GM21723 (cell line): Measurements from ENCODE around the gene HOXD8.

Source experiments
- ATAC-seq: cut with Tn5 transposase; IDR thresholded peaks from one replicate; pipeline ENCODE4 v1.9.1; 2021; ENCODE audit warnings: mild to moderate bottlenecking, moderate library complexity; ENCODE audit not compliant: unreplicated experiment

Gene HOXD8

DNA sequence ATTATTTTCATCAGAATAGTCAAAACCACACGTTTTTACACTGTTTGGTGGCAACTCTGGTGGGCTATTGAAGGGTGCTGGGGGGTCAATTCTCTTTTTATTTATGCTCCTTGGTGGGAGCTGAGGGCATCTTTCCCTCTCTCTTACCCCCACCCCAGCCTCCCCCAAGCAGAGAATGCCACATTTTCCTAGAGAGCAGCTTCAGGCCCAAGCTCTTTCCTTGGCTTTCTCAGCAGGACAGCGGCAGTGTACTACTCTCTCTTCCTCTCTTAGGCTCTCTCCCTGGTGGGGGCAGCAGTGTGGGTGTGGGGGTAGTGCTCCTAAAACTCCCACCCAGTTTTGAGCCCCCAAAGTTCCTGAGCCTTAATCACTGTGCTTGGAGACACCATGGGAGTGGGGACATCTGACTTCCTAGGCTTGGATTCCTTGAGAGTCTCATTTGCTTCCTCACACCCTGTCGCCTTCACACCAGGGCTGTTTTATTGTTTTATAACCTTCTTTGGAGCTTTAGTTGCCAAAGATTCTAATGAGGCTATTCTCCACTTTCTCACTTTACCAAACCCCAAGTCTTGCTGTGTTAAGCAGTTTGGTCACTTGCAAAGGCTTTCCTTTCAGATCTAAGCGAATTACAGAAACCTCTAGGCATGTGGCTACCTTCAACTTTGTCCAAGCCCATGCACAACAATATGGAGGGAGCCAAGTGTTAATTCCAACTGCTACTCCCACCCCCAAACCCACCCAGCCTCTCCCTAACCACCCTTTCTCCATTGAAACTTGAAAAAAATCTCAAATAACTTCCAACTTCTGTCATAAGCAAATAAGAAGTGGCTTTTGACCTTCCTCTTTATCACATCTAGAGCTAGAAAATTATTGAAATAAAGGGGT, 15.8 kb downstream of the HOXD8 start:
- ATAC-seq, result no peak

DNA sequence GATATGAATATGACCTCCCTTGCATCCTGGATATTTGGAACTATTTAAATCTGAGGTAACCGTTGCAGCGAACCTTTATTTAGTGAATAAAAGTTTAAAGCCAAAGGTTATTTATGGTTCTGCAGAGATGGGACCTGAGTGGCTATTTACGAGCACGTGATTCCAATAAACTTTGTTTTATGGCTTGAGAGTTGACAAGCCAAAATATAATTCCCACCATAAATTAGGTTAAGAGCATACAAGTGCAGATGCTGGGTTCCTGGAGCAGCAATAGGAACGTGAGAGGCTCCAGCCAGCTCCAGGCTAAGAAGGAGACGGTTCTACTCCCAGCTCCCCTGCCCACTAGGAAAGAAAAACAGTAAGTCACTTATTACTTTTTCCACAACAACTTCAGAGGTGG, 16.6 kb downstream of the HOXD8 start:
- no peak for ATAC-seq

DNA sequence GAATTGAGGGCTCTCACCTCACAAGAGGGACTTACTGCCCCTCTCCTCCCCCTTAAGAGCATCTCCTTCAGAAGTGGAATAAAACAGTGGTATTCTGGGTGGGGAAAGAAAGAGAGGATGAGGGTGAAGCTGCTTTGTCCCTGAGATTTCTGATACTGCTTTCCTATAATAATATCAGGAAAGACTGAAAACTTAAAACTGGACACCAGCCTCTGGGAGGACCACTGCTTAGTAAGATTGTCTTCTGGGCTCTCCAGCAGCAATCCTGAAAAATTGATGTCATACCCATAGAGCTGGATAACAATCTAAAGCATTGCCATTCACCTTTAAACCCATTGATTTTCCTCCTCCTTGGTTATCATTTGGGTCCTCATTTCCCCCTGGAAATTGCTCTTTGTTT, 17.1 kb downstream of the HOXD8 start:
- ATAC-seq, result no peak

DNA sequence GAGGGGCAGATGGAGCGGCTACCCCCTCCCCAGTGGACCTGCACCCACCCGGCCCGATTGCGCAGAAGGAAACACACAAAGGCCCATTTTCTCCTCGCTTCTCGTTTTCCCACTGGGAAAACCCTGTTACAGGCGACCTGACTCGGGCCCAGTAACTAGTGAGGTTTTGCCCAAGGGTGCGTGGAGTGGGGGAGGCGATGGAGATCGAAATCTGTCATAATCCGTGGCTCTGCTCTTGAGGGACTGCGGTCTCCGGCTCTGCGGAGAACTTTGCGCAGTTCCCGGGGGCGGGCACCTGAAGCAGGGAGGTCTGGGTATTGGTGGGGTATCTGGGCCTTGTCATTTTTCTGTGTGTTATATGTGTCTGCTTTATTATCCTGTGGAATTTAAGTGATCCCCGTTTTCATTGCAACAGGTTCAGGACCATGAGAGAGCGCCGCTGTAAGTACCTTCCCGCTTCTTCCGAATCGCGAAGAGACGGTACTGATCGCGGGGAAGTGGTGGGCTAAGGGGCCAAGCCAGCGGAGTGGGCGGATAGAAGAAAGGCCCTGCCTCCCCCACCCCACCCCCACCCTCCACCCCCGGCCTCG, 17.8 kb downstream of the HOXD8 start:
- ATAC-seq, result no peak

DNA sequence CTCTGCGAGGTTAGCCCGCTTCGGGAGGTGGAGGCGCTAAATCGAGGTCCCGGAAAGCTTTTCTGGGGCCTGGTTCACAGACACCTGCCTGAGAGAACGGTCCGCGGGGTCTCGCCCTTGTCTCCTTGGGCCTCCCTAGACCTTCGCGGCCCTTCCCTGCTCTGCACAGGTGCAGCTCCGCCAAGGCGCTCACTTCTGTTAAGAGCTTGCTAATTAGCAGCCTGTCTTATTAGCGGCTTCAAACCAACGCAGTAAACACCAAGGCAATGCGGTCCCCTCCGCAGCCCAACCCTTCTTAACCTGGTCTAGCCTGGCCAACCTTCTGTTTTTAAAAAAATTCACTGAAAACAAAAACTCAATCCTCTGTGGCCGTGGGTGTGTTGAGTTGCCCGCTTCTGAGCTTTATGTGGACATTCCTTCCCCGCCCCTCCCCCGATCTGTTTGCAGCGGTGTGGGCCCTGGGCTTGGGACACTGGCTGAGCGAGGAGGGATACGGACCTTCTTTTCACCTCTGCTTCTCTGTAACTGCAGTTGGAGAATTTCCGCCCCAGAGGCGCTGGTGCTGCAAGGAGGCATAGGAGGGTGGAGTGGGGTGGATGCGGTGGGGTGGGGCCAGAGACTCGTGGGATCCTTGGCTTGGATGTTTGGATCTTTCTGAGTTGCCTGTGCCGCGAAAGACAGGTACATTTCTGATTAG, 18.4 kb downstream of the HOXD8 start:
- ATAC-seq, result no peak

DNA sequence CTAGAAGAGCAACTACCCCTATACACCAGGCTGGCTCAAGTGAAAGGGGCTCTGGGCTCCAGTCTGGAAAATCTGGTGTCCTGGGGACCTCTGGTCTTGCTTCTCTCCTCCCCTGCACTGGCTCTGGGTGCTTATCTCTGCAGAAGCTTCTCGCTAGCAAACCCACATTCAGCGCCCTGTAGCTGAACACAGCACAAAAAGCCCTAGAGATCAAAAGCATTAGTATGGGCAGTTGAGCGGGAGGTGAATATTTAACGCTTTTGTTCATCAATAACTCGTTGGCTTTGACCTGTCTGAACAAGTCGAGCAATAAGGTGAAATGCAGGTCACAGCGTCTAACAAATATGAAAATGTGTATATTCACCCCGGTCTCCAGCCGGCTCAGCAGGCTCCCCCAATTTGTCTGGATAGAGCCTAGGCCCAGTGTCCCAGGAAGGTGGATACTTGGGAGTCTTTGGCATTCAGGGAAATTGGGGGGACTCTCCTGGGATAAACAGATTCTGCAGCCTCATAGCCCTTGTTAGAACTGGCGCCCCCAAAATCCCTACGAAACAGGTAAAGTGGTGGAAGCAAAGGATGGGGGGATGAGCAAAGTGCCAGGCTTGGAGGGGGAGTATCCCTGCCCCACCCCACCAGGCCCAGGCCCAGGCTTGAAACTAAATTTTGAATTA, 19.4 kb downstream of the HOXD8 start:
- ATAC-seq, result no peak

DNA sequence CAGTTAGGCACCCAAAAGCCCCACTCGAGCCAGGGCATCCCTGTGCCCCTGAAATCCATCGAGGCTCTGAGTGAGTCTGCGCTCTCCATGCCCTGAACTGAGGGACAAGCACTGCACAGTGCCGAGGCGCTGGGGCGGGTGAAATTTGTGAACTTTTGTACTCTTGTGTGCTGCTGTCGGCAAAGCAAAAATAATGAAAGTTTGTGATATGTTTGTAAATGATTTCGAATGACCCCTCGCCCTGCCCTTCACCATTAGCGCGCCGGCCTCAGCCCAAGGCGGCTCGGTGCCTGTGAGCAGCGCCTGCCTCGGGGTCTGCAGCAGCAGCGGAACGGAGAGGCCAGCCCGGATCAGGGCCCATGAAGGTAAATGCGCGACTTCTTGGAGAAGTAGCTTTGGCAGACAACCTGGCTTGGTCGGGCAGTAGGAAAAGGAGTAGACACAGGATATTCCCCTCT, 20.0 kb downstream of the HOXD8 start:
- no peak for ATAC-seq

DNA sequence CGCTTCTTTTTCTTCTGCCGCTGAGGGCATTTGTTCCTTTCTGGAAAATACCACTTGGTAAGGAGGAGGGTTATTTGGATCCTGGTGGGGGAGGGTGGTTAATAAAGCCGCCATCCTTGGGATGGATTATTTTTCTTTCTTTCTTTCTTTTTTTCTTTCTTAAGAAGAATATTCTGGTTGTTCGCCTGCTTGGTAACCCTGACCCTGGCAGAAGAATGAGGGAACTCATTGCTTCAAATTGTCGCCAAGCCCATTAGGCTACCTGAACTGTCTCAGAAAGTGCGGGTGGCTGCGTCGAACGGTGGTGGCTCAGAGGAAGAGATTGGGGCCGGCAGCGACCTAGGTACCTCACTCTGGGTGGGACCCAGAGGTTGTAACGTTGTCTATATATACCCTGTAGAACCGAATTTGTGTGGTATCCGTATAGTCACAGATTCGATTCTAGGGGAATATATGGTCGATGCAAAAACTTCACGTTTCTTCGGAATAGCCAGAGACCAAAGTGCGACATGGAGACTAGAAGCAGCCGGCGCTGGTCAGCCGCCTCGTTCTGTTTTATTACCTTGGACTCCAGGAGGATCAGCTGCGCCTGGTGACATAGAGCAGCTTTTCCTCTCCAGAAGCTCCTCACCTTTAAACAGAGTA, 20.6 kb downstream of the HOXD8 start:
- no peak for ATAC-seq

DNA sequence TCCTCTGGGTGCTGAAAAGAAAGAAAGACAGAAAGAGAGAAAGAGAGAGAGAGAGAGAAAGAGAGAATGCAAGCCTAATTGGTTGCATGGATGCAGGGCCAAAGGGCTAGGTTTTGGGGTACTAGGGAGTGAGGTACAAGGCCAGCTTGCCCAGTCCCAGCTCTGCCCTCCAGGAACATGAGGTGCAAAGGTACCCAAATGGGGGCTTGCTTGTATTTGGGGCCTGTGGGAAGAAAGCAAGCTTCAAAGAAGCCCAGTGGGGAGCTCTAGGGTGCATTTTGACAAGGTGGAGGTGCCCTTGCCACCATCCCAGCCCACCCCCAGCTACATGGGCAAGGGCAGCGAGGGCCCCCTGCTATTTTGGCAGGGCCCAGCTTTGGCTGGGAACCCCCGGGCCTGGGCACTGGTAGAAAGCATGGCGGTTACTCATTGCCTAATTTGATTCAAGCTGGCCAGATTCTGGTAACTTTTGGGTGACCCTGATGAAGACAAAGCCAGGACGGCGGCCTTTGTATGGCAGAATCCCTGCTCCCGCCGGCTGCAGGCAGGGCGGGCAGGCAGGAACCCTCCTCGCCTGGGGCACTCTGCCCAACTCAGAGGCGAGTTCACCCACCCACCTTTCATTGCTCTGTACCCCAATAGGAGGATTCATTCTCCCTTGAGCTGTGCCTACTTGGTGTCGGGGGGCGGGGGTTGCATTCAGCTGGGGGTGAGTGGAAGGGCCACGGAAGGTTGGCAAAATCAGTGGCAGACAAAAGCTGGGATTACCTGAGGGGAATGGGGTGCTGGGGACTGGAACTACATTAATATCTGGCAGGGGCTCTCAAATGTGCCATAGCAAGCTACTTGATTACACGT, 21.3 kb downstream of the HOXD8 start:
- no peak for ATAC-seq

DNA sequence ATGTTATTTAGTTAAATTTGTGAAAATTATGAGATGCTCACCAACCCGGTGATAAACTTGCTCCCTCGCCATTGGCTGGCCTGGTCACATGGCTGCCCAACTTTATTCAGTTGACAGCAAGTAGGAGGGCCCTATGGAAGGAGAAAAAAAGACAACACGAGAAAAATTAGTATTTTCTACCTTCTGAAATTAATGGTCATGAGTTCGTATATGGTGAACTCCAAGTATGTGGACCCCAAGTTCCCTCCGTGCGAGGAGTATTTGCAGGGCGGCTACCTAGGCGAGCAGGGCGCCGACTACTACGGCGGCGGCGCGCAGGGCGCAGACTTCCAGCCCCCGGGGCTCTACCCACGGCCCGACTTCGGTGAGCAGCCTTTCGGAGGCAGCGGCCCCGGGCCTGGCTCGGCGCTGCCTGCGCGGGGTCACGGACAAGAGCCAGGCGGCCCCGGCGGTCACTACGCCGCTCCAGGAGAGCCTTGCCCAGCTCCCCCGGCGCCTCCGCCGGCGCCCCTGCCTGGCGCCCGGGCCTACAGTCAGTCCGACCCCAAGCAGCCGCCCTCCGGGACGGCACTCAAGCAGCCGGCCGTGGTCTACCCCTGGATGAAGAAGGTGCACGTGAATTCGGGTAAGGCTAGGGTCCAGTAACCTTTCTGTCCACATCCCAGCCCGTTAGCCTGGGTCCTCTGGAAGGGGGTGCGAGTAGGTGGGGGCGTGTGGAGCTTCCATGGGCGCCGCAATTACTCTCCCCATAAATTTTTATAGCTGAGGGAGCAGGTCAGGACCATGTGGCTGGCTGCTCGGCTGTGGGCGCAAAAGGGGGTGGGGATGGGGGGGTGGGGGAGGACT, 22.2 kb downstream of the HOXD8 start, which contains the start of gene HOXD4:
TSS of gene HOXD4 (plus strand) at position 109 of the 846 bp plus-strand sequence. CDS start at position 193, 84 bp downstream.
- ATAC-seq, result no peak

DNA sequence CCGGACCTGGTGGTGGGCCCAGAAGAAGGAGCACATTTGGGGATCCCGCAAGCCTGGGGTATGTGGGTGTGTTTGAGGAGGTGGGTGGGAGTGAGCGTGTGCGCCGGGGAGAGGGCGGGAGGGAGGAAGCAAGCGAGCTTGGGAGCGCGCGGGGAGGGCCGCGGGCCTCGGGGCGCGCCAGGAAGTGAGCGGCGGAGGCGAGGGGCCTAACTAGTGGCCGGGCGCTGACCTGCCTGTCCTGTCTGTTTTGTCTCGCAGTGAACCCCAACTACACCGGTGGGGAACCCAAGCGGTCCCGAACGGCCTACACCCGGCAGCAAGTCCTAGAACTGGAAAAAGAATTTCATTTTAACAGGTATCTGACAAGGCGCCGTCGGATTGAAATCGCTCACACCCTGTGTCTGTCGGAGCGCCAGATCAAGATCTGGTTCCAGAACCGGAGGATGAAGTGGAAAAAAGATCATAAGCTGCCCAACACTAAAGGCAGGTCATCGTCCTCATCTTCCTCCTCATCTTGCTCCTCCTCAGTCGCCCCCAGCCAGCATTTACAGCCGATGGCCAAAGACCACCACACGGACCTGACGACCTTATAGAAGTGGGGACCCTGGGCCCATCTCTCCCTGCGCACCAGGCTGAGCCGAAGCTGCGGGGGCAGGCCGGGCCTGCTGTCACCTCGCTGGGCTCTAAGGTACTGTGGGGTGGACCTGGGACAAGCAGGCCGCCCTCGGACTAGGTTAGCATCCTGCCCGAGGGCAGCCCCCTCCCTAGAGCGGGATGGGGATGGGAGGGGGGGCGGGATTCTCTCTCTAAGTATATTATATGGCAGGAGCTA, 23.1 kb downstream of the HOXD8 start:
- ATAC-seq, result no peak

DNA sequence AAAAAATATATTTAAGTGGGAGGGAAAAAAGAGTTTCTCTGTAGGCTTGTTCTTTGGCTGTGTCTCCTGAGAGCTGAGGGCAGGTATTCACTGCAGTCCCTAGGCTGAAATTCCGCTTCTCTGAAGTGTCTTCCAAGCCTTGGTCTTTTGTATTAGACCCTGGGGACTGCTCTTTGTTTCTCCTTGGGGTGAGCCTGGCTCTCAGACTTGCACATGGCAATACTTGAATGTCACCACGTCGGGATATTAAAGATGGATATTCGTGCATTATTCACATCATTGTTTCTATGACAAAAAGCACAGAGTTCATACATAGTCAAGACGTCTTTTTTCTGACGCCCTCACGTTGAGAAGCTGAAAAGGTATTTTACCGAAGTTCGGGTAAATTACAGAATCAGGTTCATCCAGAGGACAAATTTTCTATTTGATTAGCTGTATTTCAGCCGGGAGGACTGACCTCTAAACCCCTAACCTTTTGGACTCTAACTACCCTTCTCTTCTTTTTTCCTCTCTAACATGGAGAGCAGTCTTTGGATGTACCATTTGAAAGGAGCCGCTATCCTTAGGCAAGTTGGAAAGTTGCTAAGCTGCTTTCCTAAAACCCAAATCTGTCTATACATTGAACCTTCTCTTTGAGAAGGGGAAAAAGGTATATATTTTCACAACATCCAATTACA, 25.2 kb downstream of the HOXD8 start:
- ATAC-seq, result no peak

DNA sequence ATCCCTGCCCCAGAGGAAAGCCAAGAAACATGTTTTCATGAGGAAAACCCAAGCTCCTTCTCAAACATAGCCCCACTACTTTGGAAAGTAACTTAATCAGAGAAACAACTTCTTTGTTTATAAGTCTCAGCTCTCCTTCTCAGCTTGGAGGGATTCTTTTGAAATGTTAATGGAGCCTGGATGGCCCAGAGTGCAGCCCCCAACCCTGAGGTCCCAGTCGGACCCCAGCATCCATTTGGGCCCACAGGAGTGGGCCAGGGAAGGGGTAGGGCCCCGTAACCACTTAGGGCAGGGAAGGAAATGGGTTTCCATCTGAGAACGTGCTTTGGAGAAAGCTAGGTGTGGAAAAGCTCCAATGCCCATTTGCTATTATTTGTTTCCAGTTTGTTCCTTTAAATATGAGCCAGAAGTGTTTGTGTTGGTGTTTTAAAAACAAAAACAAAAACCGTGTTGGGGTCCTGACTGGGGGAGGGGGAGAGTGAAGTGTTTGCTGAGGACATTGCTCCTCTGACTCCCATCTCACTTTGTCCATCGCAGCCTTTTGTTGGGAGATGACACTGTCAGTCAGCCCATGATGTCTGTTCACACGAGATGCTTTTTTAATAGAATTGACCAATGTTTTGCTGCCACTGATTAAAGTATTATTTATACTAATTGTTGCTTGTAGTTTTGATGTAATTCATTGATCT, 26.0 kb downstream of the HOXD8 start:
- no peak for ATAC-seq

DNA sequence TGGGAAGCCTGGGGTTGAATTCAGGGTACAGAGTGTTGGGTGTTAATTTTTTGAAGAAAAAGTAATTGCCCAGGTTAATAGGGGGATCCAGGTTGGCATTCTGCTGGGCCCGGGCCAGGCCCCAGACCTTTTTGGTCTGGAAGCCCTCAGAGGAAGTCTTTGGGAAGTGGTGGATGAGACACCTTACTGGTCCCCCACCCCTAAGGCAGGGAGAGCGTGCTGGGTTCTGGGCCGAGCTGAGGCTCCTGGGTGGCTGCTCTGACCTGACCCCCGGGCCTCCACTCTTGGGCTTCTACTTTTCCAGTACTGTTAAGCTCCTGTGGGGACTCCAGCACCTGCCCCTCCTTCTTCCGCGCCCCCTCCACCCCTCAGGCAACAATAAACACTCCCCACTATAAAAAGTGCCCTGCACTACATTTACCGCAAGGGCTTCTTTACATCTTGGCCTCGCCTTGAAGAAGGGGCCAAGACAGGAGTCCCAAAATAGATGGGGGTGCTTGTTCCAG, 26.8 kb downstream of the HOXD8 start:
- no peak for ATAC-seq

DNA sequence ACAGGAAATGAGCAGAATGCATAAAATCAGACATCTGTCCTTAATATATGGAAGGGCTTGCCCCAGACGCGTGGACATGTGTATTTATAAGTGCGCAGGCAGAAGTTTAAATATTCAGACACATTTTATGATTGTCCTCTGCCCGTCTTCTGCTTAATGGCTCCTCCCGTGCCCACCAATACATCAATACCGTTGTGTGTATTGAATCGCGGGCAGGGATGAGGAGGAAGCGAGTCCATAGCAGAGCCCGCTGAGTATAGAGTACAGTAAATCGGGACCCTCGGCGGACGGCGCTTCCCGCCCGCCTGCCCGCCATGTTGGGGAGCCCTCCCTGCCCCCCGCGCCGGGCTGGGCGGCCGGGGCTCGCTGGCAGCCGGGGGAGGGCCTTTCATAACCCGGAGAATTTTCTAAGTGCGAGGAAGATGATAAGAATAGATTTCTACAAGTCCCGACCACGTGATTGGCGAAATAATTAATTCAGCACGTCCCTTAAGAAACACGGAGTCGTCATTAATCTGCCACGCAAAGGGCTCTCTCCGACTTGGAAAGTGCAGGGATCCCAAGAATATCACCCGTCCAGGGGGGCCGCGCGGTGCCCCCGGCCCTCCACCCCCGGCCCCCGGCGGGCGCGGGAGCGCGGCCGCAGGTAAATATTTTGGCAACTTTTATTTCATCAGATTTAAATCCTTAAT, 27.4 kb downstream of the HOXD8 start, which contains the start of gene HOXD3:
TSS of gene HOXD3 (plus strand) at position 501 of the 692 bp plus-strand sequence. CDS start 11,808 bp downstream, outside the sequence.
- no peak for ATAC-seq
